ENCODE data around the gene FAM81B. TPM values are rescaled to one million over a fixed set of nuclear protein-coding genes. Genes with fewer than 3 reads are reported as not detected.

Gene FAM81B
- total RNA-seq, 1 donor from 2014 or later = not detected

DNA sequence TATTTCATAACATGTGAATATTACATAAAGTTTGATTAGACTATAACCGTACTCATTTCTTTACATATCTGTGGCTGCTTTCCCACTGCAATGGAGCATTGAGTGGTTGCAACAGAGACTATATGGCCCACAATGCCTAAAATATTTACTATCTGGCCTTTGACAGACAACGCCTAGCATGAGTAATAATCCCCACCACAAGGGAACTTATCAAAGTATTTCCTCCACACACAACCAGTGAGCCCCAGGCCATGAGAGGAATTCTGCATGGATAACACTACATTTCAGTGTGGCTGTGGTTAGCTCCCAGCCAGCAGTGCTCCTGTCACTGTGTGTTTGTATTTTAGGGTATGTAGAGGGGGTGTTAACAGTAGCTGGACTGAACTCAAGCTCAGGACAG, 54.8 kb downstream of the FAM81B start:
- no peak for DNase-seq (ENCODE audit: low spot score)
- Histone ChIP-seq H3K4me3 (no peak overlapping the region), H2AFZ (replicated peaks) (no peak overlapping the region), H3K27me3 (no peaks in the 10 kb centered on the region), H4K20me1 (ENCODE audit: low read depth) (no peaks in the 10 kb centered on the region), H3K9ac (no peak overlapping the region), H3K36me3 (no peaks in the 10 kb centered on the region), H3K9me3 (ENCODE audit: low read depth) (no peaks in the 10 kb centered on the region), H3K79me2 (ENCODE audit: low read depth) (no peaks in the 10 kb centered on the region), H3K4me2 (no peak overlapping the region), H3F3A (ENCODE audit: low read depth) (no peaks in the 10 kb centered on the region), H3K4me1 (no peaks in the 10 kb centered on the region), H3K27ac (no peak overlapping the region)
- no peaks in the 10 kb centered on the region for H3K9me3 Mint-ChIP-seq
- TF ChIP-seq EZH2 (IDR thresholded peaks at IDR 0.05) = no peak
- TF ChIP-seq, protein P1, sequence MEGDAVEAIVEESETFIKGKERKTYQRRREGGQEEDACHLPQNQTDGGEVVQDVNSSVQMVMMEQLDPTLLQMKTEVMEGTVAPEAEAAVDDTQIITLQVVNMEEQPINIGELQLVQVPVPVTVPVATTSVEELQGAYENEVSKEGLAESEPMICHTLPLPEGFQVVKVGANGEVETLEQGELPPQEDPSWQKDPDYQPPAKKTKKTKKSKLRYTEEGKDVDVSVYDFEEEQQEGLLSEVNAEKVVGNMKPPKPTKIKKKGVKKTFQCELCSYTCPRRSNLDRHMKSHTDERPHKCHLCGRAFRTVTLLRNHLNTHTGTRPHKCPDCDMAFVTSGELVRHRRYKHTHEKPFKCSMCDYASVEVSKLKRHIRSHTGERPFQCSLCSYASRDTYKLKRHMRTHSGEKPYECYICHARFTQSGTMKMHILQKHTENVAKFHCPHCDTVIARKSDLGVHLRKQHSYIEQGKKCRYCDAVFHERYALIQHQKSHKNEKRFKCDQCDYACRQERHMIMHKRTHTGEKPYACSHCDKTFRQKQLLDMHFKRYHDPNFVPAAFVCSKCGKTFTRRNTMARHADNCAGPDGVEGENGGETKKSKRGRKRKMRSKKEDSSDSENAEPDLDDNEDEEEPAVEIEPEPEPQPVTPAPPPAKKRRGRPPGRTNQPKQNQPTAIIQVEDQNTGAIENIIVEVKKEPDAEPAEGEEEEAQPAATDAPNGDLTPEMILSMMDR (IDR thresholded peaks at IDR 0.05) = no peak
- no peak for TF ChIP-seq EZH2phosphoT487 (IDR thresholded peaks at IDR 0.05)
- H3K4me3 Mint-ChIP-seq = no peak overlapping the region
- H3K27me3 Mint-ChIP-seq (ENCODE audit: insufficient read depth, low read depth) = peaks cover 2% of the 10 kb centered on the region
- H3K4me1 Mint-ChIP-seq = peaks cover 36% of the 10 kb centered on the region
- H3K36me3 Mint-ChIP-seq = no peaks in the 10 kb centered on the region
- no peak overlapping the region for H3K27ac Mint-ChIP-seq

- Mint-ChIP-seq H3K4me3 (no peak overlapping the region), H3K36me3 (no peaks in the 10 kb centered on the region), H3K4me1 (peaks cover 36% of the 10 kb centered on the region), H3K27me3 (ENCODE audit: insufficient read depth, low read depth) (peaks cover 2% of the 10 kb centered on the region), H3K9me3 (no peaks in the 10 kb centered on the region), H3K27ac (no peak overlapping the region)
- H3K79me2 ChIP-seq (ENCODE audit: low read depth) = no peaks in the 10 kb centered on the region
- H3F3A ChIP-seq (ENCODE audit: low read depth) = no peaks in the 10 kb centered on the region
- H3K4me1 ChIP-seq = no peaks in the 10 kb centered on the region
- TF ChIP-seq EZH2phosphoT487 (IDR thresholded peaks at IDR 0.05) (no peak), EZH2 (IDR thresholded peaks at IDR 0.05) (no peak)
- TF ChIP-seq, protein P1 (IDR thresholded peaks at IDR 0.05) = no peak
- H3K4me2 ChIP-seq = no peak overlapping the region
- H3K9me3 ChIP-seq (ENCODE audit: low read depth) = no peaks in the 10 kb centered on the region
- no peaks in the 10 kb centered on the region for H3K27me3 ChIP-seq
- H3K27ac ChIP-seq = no peak overlapping the region
- no peak for DNase-seq (ENCODE audit: low spot score)
- no peak overlapping the region for H2AFZ ChIP-seq (replicated peaks)
- no peak overlapping the region for H3K4me3 ChIP-seq
- no peak overlapping the region for H3K9ac ChIP-seq
- no peaks in the 10 kb centered on the region for H3K36me3 ChIP-seq
- H4K20me1 ChIP-seq (ENCODE audit: low read depth) = no peaks in the 10 kb centered on the region
These were observed 55.5 kb downstream of the FAM81B start for GRCh38 chr5:95446560-95447221.

DNA sequence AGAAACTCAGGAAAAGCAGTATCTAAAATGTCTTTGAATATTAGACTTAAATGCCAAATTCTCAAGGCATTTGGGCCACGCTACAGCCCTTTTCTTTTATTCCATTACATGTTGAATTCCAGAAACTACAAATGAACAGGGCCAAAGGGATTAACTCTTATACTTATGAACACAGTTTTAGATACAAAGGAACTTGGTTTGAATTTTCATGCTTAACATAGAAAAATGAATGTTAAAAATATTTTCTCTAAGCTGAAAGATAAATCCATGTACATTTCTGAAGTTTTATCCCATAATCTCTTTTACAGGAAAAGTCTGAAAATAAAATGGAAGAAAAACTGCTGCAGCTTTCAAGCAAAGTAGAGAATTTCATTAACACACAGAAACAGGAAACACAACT, 56.8 kb downstream of the FAM81B start:
- H3K4me3 ChIP-seq = no peak overlapping the region
- H3F3A ChIP-seq (ENCODE audit: low read depth) = no peaks in the 10 kb centered on the region
- H3K36me3 ChIP-seq = no peaks in the 10 kb centered on the region
- H4K20me1 ChIP-seq (ENCODE audit: low read depth) = no peaks in the 10 kb centered on the region
- H3K9me3 ChIP-seq (ENCODE audit: low read depth) = no peaks in the 10 kb centered on the region
- no peaks in the 10 kb centered on the region for H3K4me1 ChIP-seq
- TF ChIP-seq EZH2 (IDR thresholded peaks at IDR 0.05) = no peak
- no peak for TF ChIP-seq EZH2phosphoT487 (IDR thresholded peaks at IDR 0.05)
- TF ChIP-seq, protein P1 (IDR thresholded peaks at IDR 0.05) = no peak
- H3K27ac ChIP-seq = no peak overlapping the region
- Mint-ChIP-seq H3K4me3 (no peak overlapping the region), H3K27me3 (ENCODE audit: insufficient read depth, low read depth) (peaks cover 2% of the 10 kb centered on the region), H3K9me3 (no peaks in the 10 kb centered on the region), H3K27ac (no peak overlapping the region), H3K36me3 (no peaks in the 10 kb centered on the region), H3K4me1 (peaks cover 36% of the 10 kb centered on the region)
- DNase-seq (ENCODE audit: low spot score) = no peak
- H3K9ac ChIP-seq = no peak overlapping the region
- H3K27me3 ChIP-seq = no peaks in the 10 kb centered on the region
- H3K79me2 ChIP-seq (ENCODE audit: low read depth) = no peaks in the 10 kb centered on the region
- H2AFZ ChIP-seq (replicated peaks) = no peak overlapping the region
- no peak overlapping the region for H3K4me2 ChIP-seq

Measured in neural progenitor cell (in vitro differentiated cells).